Measurements from ENCODE around the gene C11orf21.

Gene C11orf21

GRCh38 chr11:2301631-2302305, at the start of gene C11orf21, which contains the start of gene TSPAN32:
Gene C11orf21, minus strand, starts transcription at chr11:2301918. Its CDS starts 110 bp downstream, at chr11:2301808.
Gene TSPAN32, plus strand, starts transcription at chr11:2302013. Its CDS starts 137 bp downstream, at chr11:2302150.
- Histone ChIP-seq H3K9me3 (no peaks in the 10 kb centered on the region), H3K4me3 (peak within 1 kb of the TSS in 1 of 2 donors; percentile 4), H3K36me3 (no peaks in the 10 kb centered on the region), H3K27me3 (peaks cover 0 to 14% of the 10 kb centered on the region in 2 donors), H3K4me1 (peaks cover 0 to 34% (median 30%) of the 10 kb centered on the region in 4 donors), H3K27ac (peak within 1 kb of the TSS in 1 of 2 donors; percentile 14)
- DNase-seq: no peak
- intact Hi-C loops (cut with DNase I; ENCODE audit: low total_unique reads): loop anchor here (2.0 to 10.0 kb wide), 2 partner anchors 123 to 593 kb away; no protein-coding TSS in a partner anchor
- TF ChIP-seq CTCF (IDR thresholded peaks at IDR 0.05): no peak

GRCh38 chr11:2348986-2349385, 47.3 kb upstream of the C11orf21 start:
- intact Hi-C loops (cut with DNase I; ENCODE audit: low total_unique reads): no loop called here
- no peak for DNase-seq
- Histone ChIP-seq H3K4me1 (no peaks in the 10 kb centered on the region), H3K4me3 (no peak overlapping the region), H3K27me3 (no peaks in the 10 kb centered on the region), H3K9me3 (peaks cover 0 to 10% (median 7%) of the 10 kb centered on the region in 3 donors), H3K36me3 (no peaks in the 10 kb centered on the region), H3K27ac (no peak overlapping the region)
- no peak for TF ChIP-seq CTCF (IDR thresholded peaks at IDR 0.05)

GRCh38 chr11:2347308-2347830, 45.7 kb upstream of the C11orf21 start:
- no peak for DNase-seq
- no peaks in the 10 kb centered on the region for H3K27me3 ChIP-seq
- H3K9me3 ChIP-seq: peaks cover 0 to 10% (median 7%) of the 10 kb centered on the region in 3 donors
- no peaks in the 10 kb centered on the region for H3K4me1 ChIP-seq
- intact Hi-C loops (cut with DNase I; ENCODE audit: low total_unique reads): no loop called here
- H3K27ac ChIP-seq: no peak overlapping the region
- H3K36me3 ChIP-seq: no peaks in the 10 kb centered on the region
- no peak for TF ChIP-seq CTCF (IDR thresholded peaks at IDR 0.05)
- no peak overlapping the region for H3K4me3 ChIP-seq

- no peak for DNase-seq
- Histone ChIP-seq H3K27ac (no peak overlapping the region), H3K9me3 (peaks cover 0 to 10% (median 7%) of the 10 kb centered on the region in 3 donors), H3K4me3 (no peak overlapping the region), H3K27me3 (no peaks in the 10 kb centered on the region), H3K36me3 (no peaks in the 10 kb centered on the region), H3K4me1 (no peaks in the 10 kb centered on the region)
- intact Hi-C loops (cut with DNase I; ENCODE audit: low total_unique reads): no loop called here
- TF ChIP-seq CTCF (IDR thresholded peaks at IDR 0.05): no peak
Observed at GRCh38 chr11:2346586-2347307, 45.0 kb upstream of the C11orf21 start.

GRCh38 chr11:2346014-2346413, 44.3 kb upstream of the C11orf21 start:
- Histone ChIP-seq H3K36me3 (no peaks in the 10 kb centered on the region), H3K27me3 (no peaks in the 10 kb centered on the region), H3K4me3 (no peak overlapping the region), H3K27ac (no peak overlapping the region), H3K9me3 (peaks cover 0 to 10% (median 7%) of the 10 kb centered on the region in 3 donors), H3K4me1 (no peaks in the 10 kb centered on the region)
- no peak for DNase-seq
- intact Hi-C loops (cut with DNase I; ENCODE audit: low total_unique reads): no loop called here
- no peak for TF ChIP-seq CTCF (IDR thresholded peaks at IDR 0.05)
